Right lobe of liver (tissue), 4 donors: ENCODE measurements around the gene CAND1.
"Not testable (repeated sequence)": the region's sequence is repeated elsewhere in the genome, so short reads cannot be mapped to it uniquely, and the experiment has no call there.

Source experiments
- POLR2A ChIP-seq: fragments of 450-650 bp; IDR thresholded peaks from one replicate; pipeline ENCODE4 v1.6.1; 2017; ENCODE audit warnings: antibody characterized with exemption, mild to moderate bottlenecking
- TF ChIP-seq, protein P1 (sequence below), 4 donors: fragments of 200-600 bp in 3 of 4; fragments of 450-650 bp in 1 of 4; IDR thresholded peaks; one replicate each; pipeline versions ENCODE4 v1.5.1 to v1.8.0; 2016 to 2022; ENCODE audit warnings: antibody characterized with exemption in 4 of 4, mild to moderate bottlenecking in 2 of 4
- donor health status: DM: no; HTN: no; CAD: no.
- donor health status: DM: no; HTN: no; CAD: no.
- donor health status: DM: no; HTN: yes; CAD: no.

DNA sequence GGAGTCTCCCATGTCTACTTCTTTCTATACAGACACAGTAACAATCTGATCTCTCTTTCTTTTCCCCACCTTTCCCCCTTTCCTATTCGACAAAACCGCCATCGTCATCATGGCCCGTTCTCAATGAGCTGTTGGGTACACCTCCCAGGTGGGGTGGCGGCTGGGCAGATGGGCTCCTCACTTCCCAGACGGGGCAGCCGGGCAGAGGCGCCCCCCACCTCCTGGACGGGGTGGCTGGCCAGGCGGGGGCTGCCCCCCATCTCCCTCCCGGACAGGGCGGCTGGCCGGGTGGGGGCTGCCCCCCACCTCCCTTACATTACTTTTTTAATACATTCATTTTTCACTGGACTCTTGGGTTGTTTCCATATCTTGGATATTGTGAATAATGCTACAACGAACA, 71.9 kb downstream of the CAND1 start:
- TF ChIP-seq, protein P1, sequence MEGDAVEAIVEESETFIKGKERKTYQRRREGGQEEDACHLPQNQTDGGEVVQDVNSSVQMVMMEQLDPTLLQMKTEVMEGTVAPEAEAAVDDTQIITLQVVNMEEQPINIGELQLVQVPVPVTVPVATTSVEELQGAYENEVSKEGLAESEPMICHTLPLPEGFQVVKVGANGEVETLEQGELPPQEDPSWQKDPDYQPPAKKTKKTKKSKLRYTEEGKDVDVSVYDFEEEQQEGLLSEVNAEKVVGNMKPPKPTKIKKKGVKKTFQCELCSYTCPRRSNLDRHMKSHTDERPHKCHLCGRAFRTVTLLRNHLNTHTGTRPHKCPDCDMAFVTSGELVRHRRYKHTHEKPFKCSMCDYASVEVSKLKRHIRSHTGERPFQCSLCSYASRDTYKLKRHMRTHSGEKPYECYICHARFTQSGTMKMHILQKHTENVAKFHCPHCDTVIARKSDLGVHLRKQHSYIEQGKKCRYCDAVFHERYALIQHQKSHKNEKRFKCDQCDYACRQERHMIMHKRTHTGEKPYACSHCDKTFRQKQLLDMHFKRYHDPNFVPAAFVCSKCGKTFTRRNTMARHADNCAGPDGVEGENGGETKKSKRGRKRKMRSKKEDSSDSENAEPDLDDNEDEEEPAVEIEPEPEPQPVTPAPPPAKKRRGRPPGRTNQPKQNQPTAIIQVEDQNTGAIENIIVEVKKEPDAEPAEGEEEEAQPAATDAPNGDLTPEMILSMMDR (IDR thresholded peaks at IDR 0.05), result not testable (repeated sequence)
- not testable (repeated sequence) for TF ChIP-seq POLR2A
